AG09319 (cell line): ENCODE results near the gene KRTAP13-3.

ENCODE experiments used
- DNase-seq: peaks from one replicate; pipeline ENCODE4 v3.0.0-alpha.2; 2010; ENCODE audit warnings: low read depth; ENCODE audit errors: extremely low read depth
- TF ChIP-seq, protein P1 (sequence below): IDR thresholded peaks from 2 replicates; pipeline ENCODE4 v1.5.1; 2011; ENCODE audit warnings: low read depth, mild to moderate bottlenecking, inconsistent platforms, low read length, moderate library complexity

The KRTAP13-3 gene

DNA sequence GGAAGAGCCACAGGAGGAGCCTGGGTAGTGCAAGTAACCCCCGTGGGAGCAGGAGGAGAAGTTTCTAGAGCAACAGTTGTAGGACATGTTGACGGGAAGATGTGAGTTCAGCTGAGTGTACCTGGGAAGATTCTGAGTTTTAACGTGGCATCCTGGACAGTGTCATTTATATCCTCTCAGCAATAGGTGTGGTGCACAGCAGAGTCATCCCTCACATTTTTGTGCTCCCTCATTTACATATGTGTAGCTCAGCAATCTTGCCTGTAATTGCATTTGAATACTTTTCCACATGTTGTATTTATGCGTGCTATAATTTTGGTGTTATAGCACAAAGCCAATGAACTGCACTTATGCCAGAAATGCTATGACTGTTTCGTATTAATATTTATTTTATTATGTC lies at the start of gene KRTAP13-3:
TSS of gene KRTAP13-3 (minus strand) at position 101 of the 400 bp plus-strand sequence. CDS start at position 87, 14 bp downstream.
- TF ChIP-seq, protein P1, sequence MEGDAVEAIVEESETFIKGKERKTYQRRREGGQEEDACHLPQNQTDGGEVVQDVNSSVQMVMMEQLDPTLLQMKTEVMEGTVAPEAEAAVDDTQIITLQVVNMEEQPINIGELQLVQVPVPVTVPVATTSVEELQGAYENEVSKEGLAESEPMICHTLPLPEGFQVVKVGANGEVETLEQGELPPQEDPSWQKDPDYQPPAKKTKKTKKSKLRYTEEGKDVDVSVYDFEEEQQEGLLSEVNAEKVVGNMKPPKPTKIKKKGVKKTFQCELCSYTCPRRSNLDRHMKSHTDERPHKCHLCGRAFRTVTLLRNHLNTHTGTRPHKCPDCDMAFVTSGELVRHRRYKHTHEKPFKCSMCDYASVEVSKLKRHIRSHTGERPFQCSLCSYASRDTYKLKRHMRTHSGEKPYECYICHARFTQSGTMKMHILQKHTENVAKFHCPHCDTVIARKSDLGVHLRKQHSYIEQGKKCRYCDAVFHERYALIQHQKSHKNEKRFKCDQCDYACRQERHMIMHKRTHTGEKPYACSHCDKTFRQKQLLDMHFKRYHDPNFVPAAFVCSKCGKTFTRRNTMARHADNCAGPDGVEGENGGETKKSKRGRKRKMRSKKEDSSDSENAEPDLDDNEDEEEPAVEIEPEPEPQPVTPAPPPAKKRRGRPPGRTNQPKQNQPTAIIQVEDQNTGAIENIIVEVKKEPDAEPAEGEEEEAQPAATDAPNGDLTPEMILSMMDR = no peak
- no peak for DNase-seq

DNA sequence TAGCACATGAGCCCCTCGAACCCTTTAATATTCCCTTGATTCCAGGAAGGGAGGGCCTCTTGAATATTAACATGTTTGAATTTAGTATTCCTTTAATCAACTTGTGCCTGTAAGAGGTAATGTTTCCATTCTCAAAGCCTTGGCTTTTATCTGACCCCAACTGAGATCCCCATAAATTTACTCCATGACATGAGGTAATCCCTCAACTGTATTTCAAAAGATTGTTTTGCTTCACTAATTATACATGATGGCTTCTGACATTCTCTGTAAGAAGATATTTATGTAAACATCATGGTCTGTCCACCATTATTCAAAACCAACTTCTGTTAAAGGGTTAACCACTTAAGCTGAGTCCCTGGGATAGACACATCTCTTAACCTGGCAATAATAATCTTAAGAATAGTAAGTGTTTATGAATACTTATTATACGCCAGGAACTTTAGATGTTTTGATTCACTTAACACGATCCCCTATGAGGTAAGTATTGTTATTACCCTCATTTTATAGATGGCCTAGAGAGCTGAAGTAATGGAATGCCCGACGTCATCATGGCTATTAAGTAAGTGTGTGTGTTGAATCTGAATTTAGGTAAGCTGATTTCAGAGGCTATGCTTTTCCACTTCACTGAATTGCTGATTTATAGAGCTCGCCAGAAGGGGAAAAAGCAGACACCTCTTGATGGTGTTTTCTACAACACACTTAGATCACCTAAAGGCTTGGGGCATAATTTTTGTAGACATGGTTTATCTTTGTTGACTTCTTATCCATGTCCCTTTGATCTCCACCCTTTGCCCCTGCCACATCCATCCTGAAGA lies 43.4 kb upstream of the KRTAP13-3 start:
- no peak for DNase-seq
- TF ChIP-seq, protein P1 = no peak

GRCh38 chr21:30463713-30464112 lies 38.0 kb upstream of the KRTAP13-3 start:
- TF ChIP-seq, protein P1 = no peak
- no peak for DNase-seq

DNA sequence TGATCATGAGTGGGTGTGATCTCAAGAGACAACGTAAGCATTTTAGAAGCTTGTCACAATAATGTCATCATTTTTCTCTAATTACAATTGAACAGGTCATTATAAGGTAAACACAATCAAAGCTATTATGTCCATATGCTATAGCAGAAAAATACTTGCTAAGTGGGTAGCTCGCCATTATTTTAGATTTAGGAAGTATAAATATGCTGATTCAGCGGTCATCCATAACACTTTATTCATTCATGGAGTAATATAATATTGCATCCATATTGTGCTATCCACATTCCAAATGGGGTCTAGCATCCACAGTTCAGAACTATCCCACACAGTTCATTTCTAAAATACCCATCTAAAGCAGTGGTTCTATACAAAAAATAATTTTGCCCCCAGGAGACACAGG lies 22.8 kb upstream of the KRTAP13-3 start:
- DNase-seq = no peak
- TF ChIP-seq, protein P1 = no peak

GRCh38 chr21:30447056-30447455 lies 21.3 kb upstream of the KRTAP13-3 start:
- DNase-seq = no peak
- TF ChIP-seq, protein P1 = no peak

DNA sequence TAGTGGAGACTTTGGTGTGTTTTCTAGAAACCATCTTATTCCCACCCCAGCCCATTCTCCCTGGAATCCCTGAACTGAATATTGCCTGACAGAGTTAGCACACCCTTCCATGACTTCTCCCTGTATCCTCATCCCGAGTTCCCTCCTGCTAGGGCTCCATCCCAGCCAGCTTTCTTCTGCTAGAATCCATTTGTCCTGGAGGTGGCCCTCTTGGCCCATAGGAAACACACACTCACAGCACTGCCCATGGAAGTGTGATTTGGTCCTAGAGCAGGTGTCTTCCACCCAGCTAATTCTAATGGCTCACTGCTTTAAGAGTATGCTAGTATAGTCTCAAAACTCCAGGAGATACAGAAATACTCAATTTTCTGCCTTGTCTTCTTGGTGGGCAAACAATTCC lies 18.5 kb upstream of the KRTAP13-3 start:
- DNase-seq = no peak
- TF ChIP-seq, protein P1 = no peak

DNA sequence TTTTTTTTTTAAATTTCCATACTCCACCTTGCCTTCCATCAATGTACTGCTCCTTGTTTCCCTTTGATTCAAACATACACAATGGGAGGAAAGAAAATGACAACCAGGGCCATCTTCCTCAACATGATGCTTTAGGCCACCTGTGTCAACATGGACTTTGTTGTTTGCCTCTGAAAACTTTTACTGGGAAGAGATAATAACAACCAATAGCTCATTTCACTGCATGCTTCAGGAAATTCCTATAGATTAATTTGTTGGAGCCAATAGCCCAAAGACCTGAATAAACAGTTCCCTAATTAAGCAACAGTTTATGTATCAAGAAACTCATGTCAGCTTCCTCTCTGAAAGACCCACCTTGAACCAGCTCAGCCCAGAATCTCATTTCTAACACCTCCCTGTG lies 17.5 kb upstream of the KRTAP13-3 start:
- TF ChIP-seq, protein P1 = no peak
- DNase-seq = no peak
